Urinary bladder (tissue), 4 donors: Measurements from ENCODE around the gene E2F1. TPM values are rescaled to one million over a fixed set of nuclear protein-coding genes. Genes with fewer than 3 reads are reported as not detected.

Experiments
- DNase-seq: peaks from one replicate; pipeline ENCODE4 v3.0.0-alpha.2; 2015; ENCODE audit errors: extremely low spot score
- H3K27ac ChIP-seq: one replicate; pipeline ENCODE4 v1.5.1; 2013; ENCODE audit warnings: low read depth, mild to moderate bottlenecking, moderate library complexity
- H3K36me3 ChIP-seq: one replicate; pipeline ENCODE4 v1.6.1; 2013; ENCODE audit warnings: mild to moderate bottlenecking, moderate library complexity; ENCODE audit not compliant: insufficient read depth
- H3K4me1 ChIP-seq: one replicate; pipeline ENCODE4 v1.6.1; 2013; ENCODE audit warnings: mild to moderate bottlenecking, moderate library complexity; ENCODE audit not compliant: insufficient read depth
- H3K4me3 ChIP-seq: one replicate; pipeline ENCODE4 v1.5.1; 2013; ENCODE audit warnings: low read depth, low read length
- WGBS: extraction: QIAGEN DNeasy Blood & Tissue Kit; methylation state at CpG from one replicate; pipeline ENCODE4 v1.1.7; 2013; 5-methylcytosine and 5-hydroxymethylcytosine counted together
- polyA plus RNA-seq: library from polyadenylated mRNA; stranded (reverse); fragments of 200-250 nt; gene quantifications from one replicate; pipeline ENCODE4 v1.2.3, GENCODE V29; 2013
- total RNA-seq: library from RNA; depleted of rRNA; stranded (reverse); fragments of >200 nt; gene quantifications from one replicate; pipeline ENCODE4 v1.2.3, GENCODE V29; 2014
- donor health status: healthy with polysubstance abuse.
- donor health status: healthy.

The E2F1 gene
- 6.6 TPM for total RNA-seq
- 3.5 TPM for polyA plus RNA-seq

- H3K4me3 ChIP-seq, result peak within 1 kb of the TSS; percentile 68
- peak; percentile 78 for DNase-seq
- no peak within 1 kb of the TSS for H3K27ac ChIP-seq
- 2% methylated on average over 101 of the region's 101 CpGs for WGBS
- H3K36me3 ChIP-seq, result no peaks in the 10 kb centered on the region
- peaks cover 2% of the 10 kb centered on the region for H3K4me1 ChIP-seq
Measured at GRCh38 chr20:33686100-33686983, at the start of gene E2F1. TSS of gene E2F1 (minus strand) at chr20:33686385. CDS start at chr20:33686264, 121 bp downstream.

GRCh38 chr20:33733654-33734576 is 47.7 kb upstream of the E2F1 start:
- Histone ChIP-seq H3K4me3 (no peak overlapping the region), H3K27ac (peak overlapping the region; percentile 69), H3K4me1 (no peaks in the 10 kb centered on the region), H3K36me3 (no peaks in the 10 kb centered on the region)
- 62% methylated on average over 6 of the region's 6 CpGs for WGBS
- DNase-seq, result peak; percentile 21

DNA sequence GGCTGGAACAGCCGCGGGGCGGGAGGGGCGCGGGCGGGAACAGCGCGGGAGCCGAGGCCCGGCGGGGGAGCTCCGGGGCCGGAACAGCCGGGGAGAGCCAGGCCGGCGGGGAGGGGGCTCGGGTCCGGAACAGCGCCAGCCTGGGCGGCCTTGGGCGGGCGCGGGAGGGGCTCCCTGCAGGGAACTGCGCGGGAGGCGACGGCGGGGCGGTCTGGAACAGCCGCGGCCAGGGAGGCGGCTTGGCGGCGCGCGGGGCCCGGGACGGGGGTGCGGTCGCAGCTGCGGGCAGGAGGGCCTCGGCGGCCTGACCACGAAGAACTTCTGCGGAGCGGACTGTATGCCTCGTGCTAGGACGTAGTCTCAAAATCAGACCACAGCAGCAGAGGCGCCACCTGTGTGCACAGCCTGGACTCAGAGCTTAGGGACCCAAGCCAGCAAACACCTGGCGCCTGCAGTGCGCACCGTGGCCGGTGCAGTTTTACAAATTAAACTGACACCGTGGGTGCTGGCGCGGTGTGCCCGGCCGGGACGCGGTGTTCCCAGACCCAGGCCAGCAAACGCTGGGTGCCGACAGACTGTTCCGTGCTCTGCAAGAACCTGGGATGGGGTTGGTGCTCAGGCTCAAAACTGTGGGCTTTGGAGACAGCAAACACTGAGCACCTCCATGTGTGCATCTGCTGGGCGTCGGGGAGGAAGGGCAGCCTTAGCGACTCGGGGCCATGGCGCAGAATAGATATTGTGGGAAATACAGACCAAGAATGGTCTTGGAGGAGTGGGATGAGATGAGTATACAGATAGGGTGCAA is 46.2 kb upstream of the E2F1 start:
- Histone ChIP-seq H3K27ac (peak overlapping the region; percentile 94), H3K4me1 (no peaks in the 10 kb centered on the region), H3K36me3 (no peaks in the 10 kb centered on the region), H3K4me3 (peak overlapping the region; percentile 56)
- peak; percentile 73 for DNase-seq
- WGBS, result 2% methylated on average over 68 of the region's 68 CpGs

DNA sequence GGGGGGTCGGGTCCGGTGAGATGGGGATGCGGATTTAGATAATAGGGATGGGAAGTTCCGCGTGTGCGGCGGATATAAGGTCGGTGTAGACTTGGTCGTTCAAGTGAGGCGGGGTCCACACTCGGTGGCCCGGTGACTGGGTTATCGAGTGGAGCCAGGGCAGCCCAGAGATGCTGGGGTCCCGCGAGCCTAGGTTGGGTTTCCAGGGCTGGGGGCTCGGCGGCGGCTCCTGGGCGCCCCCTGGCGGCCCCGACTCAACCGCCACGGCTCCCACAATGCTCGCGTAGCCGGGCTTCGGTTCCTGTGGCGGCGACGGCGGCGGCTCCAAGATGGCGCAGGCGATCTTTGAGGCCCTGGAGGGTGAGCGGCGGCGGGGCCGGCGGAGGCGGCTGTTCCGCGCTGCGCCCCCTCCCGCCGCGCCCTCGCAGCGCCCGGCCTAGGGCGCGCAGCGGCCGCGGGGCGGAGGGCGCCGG is 45.5 kb upstream of the E2F1 start, which contains the start of gene ZNF341:
Gene ZNF341, plus strand, starts transcription at position 304 of the 473 bp plus-strand sequence. Its CDS starts 26 bp downstream, at position 330.
- 2% methylated on average over 56 of the region's 57 CpGs for WGBS
- Histone ChIP-seq H3K4me3 (peak within 1 kb of the TSS; percentile 56), H3K27ac (peak within 1 kb of the TSS; percentile 94), H3K36me3 (no peaks in the 10 kb centered on the region), H3K4me1 (no peaks in the 10 kb centered on the region)
- no peak for DNase-seq

DNA sequence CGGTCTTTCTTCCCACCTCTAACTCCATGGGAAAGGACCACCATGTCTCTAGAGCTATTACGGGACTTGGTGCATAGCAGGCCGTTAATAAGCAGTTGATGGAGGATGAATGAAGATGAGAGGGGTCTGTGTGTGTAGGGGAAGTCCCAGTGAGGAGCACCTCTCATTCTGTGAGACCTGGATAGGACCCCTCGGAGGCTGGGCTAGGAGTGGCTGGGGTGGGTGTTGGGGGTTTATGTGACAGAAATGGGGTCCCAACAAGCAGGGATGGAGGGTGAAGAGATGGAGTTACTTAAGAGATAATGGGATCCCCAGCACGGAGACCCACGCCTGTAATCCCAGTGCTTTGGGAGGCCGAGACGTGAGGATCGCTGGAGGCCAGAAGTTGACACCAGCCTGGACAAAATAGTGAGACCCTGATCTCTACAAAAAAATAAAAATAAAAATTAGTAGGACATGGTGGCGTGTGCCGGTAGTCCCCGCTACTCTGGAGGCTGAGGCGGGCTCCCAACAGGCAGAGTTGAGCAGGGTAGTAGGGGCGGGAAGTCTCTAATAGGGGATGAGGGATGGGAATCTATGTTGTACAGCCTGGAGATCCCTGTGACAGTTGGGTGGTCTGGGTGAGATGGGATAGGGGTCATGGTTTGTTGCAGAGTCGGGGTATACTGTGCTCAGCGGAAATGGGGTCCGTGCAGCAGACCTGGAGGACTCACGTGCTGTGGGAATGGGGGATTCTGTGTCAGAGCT is 44.9 kb upstream of the E2F1 start:
- no peak for DNase-seq
- peak overlapping the region; percentile 73 for H3K27ac ChIP-seq
- H3K4me1 ChIP-seq, result no peaks in the 10 kb centered on the region
- peak overlapping the region; percentile 56 for H3K4me3 ChIP-seq
- H3K36me3 ChIP-seq, result no peaks in the 10 kb centered on the region
- 79% methylated on average over 18 of the region's 18 CpGs for WGBS

DNA sequence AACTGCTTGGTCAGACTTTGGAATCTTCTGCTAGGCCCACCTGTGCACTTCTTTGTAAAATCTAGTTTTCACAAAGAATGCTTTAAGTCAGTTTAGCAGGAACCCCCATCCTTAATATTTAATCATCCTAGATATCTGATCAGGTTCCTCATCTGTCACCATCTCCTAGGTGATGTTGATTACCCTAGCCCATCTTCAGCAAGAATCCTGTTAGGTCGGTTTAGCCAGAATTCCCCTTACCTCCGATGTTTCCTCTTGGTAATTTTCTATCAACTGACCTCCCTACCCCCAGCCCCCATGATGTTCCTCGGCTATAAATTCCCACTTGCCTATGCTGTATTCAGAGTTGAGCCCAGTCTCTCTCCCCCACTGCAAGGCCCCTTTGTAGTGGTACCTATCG is 42.9 kb upstream of the E2F1 start:
- Histone ChIP-seq H3K4me3 (no peak overlapping the region), H3K27ac (no peak overlapping the region), H3K4me1 (no peaks in the 10 kb centered on the region), H3K36me3 (no peaks in the 10 kb centered on the region)
- 60% methylated on average over 4 of the region's 4 CpGs for WGBS
- DNase-seq, result no peak

GRCh38 chr20:33728463-33728862 is 42.3 kb upstream of the E2F1 start:
- Histone ChIP-seq H3K36me3 (no peaks in the 10 kb centered on the region), H3K4me3 (no peak overlapping the region), H3K27ac (no peak overlapping the region), H3K4me1 (no peaks in the 10 kb centered on the region)
- DNase-seq, result no peak
- WGBS, result 76% methylated on average over 2 of the region's 2 CpGs

DNA sequence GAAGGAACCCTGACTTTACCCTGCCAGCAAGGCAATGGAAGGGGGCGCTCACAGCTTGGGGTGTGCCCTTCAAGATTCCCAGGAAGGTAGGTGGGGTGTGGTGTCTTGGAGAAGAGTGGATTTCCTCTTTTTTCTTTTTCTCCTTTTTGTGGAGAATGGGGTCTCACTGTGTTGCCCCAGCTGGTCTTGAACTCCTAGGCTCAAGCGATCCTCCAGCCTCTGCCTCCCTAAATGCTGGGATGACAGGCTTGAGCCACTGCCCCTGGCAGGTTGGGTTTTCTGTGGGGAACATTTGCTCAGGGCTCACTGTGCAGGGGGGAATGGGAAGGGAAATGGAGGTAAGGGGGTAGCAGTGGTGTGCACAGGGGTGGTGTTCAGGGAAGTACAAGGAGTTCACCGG is 41.6 kb upstream of the E2F1 start:
- Histone ChIP-seq H3K4me3 (no peak overlapping the region), H3K36me3 (no peaks in the 10 kb centered on the region), H3K27ac (no peak overlapping the region), H3K4me1 (no peaks in the 10 kb centered on the region)
- DNase-seq, result no peak
- 93% methylated on average over 3 of the region's 3 CpGs for WGBS

DNA sequence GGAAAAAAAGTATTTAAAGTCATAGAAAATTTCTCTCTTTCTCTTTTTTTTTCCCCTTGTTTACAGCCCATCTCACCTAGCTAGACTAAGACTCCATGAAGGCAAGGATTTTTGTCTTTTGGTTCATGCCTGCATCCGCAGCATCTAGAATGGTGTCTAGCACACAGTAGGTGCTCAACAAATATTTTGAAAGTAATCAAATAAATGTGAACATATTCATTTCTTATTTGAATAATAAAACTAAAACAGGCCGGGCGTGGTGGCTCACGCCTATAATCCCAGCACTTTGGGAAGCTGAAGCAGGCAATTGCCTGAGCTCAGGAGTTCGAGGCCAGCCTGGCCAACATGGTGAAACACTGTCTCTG is 40.9 kb upstream of the E2F1 start:
- 91% methylated on average over 5 of the region's 5 CpGs for WGBS
- no peak overlapping the region for H3K4me3 ChIP-seq
- no peaks in the 10 kb centered on the region for H3K4me1 ChIP-seq
- no peak overlapping the region for H3K27ac ChIP-seq
- H3K36me3 ChIP-seq, result no peaks in the 10 kb centered on the region
- DNase-seq, result no peak

DNA sequence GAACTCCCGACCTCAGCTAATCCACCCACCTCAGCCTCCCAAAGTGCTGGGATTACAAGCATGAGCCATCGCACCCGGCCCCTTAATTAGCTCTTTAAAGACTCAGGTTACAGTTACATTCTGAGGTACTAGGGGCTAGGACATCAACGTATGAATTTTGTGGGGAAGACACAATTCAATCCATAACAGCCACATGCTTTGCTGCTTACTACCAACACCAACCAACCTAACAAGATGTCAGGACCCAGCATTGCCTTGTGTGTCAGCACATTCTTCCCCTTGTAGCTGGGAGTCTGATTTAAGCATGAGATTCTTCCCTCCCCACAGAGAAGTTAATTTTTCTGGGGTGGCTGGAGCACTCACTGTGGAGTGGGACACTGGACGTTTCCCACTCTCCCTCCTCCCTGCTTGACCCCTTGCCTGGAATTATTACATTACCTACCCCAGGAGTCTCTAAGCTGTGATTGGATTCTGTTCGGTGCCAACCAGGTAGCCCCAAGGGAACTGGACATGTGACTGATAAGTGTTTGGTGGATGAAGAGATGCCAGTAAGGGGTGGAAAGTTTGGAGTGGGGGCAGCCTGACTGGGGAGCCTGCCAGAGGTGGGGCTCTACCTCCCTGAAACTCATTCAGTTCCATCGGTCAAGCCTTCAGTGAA is 39.6 kb upstream of the E2F1 start:
- WGBS, result 64% methylated on average over 7 of the region's 7 CpGs
- no peaks in the 10 kb centered on the region for H3K4me1 ChIP-seq
- no peak overlapping the region for H3K27ac ChIP-seq
- no peak for DNase-seq
- H3K36me3 ChIP-seq, result no peaks in the 10 kb centered on the region
- no peak overlapping the region for H3K4me3 ChIP-seq

- Histone ChIP-seq H3K4me1 (no peaks in the 10 kb centered on the region), H3K4me3 (no peak overlapping the region), H3K27ac (no peak overlapping the region), H3K36me3 (no peaks in the 10 kb centered on the region)
- 87% methylated on average over 14 of the region's 14 CpGs for WGBS
- no peak for DNase-seq
Measured at GRCh38 chr20:33724439-33725094, 38.4 kb upstream of the E2F1 start.
